Measurements from ENCODE around the gene AADACL3.
"Not testable (repeated sequence)": the region's sequence is repeated elsewhere in the genome, so short reads cannot be mapped to it uniquely, and the experiment has no call there.

AADACL3 gene, protein sequence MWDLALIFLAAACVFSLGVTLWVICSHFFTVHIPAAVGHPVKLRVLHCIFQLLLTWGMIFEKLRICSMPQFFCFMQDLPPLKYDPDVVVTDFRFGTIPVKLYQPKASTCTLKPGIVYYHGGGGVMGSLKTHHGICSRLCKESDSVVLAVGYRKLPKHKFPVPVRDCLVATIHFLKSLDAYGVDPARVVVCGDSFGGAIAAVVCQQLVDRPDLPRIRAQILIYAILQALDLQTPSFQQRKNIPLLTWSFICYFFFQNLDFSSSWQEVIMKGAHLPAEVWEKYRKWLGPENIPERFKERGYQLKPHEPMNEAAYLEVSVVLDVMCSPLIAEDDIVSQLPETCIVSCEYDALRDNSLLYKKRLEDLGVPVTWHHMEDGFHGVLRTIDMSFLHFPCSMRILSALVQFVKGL

DNA sequence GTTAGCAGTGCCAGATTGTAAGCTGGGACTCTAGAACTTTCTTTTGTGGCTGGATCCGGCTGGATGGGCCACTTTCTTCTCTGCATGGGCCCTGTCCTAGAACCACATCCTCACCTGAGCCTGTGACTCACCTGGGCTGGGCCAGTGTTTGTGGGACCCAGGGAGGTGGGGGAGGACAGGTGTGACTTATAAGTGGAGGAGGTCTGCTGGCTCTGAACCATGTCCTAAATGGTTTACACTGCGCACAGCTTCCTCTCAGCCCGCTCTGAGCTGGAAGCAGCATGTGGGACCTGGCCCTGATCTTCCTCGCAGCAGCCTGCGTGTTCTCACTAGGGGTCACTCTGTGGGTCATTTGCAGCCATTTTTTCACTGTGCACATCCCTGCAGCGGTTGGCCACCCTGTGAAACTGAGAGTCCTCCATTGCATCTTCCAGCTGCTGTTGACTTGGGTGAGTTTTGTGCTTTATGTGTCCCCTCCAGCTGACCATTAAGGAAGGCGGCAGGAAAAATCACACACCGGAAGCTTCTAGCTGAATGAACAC lies at the start of gene AADACL3:
TSS of gene AADACL3 (plus strand) at position 215 of the 542 bp plus-strand sequence. CDS start at position 282, 67 bp downstream.
- no peak within 1 kb of the TSS for H3K4me3 ChIP-seq (ENCODE audit: control insufficient read depth, low read depth, low read length)
- no peak for DNase-seq (ENCODE audit: low read depth)
- TF ChIP-seq, protein P1, sequence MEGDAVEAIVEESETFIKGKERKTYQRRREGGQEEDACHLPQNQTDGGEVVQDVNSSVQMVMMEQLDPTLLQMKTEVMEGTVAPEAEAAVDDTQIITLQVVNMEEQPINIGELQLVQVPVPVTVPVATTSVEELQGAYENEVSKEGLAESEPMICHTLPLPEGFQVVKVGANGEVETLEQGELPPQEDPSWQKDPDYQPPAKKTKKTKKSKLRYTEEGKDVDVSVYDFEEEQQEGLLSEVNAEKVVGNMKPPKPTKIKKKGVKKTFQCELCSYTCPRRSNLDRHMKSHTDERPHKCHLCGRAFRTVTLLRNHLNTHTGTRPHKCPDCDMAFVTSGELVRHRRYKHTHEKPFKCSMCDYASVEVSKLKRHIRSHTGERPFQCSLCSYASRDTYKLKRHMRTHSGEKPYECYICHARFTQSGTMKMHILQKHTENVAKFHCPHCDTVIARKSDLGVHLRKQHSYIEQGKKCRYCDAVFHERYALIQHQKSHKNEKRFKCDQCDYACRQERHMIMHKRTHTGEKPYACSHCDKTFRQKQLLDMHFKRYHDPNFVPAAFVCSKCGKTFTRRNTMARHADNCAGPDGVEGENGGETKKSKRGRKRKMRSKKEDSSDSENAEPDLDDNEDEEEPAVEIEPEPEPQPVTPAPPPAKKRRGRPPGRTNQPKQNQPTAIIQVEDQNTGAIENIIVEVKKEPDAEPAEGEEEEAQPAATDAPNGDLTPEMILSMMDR (IDR thresholded peaks at IDR 0.05; ENCODE audit: control insufficient read depth, insufficient read depth, low read depth, low read length, missing control alignments), result no peak

DNA sequence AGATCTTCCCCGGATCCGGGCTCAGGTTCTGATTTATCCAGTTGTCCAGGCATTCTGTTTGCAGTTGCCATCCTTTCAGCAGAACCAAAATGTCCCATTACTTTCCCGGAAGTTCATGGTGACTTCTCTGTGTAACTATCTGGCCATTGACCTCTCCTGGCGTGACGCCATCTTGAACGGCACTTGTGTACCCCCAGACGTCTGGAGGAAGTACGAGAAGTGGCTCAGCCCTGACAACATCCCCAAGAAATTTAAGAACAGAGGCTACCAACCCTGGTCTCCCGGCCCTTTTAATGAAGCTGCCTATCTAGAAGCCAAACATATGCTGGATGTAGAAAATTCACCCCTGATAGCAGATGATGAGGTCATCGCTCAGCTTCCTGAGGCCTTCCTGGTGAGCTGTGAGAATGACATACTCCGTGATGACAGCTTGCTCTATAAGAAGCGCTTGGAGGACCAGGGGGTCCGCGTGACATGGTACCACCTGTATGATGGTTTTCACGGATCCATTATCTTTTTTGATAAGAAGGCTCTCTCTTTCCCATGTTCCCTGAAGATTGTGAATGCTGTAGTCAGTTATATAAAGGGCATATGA lies 49.7 kb upstream of the AADACL3 start:
- H3K4me3 ChIP-seq (ENCODE audit: control insufficient read depth, low read depth, low read length), result no peak overlapping the region
- TF ChIP-seq, protein P1 (IDR thresholded peaks at IDR 0.05; ENCODE audit: control insufficient read depth, insufficient read depth, low read depth, low read length, missing control alignments), result no peak
- no peak for DNase-seq (ENCODE audit: low read depth)

DNA sequence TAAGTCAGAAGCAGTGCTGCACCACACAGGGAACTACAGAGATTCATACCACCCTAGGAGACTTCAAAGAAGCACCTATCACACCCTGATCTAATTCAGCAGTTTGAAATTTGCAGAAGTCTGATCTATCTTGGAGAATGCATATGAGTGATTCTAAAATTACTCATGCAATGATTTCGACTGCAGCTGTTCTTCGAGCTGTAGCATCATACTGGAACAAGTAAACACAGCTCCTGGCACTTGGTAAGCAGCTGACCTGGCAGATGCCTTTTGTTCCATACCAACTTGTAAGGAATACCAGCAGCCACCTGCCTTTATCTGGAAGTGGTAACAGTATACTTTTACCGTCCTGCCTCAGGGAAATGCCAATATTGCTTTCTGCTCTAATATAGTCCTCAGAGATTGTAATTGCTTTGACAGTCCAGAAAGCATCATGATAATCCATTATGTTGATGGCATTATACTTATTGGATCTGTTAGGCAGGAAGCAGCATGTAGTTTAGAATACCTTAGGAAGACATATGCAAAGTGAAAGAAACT lies 46.3 kb upstream of the AADACL3 start:
- no peak for DNase-seq (ENCODE audit: low read depth)
- TF ChIP-seq, protein P1 (IDR thresholded peaks at IDR 0.05; ENCODE audit: control insufficient read depth, insufficient read depth, low read depth, low read length, missing control alignments), result no peak
- H3K4me3 ChIP-seq (ENCODE audit: control insufficient read depth, low read depth, low read length), result no peak overlapping the region

DNA sequence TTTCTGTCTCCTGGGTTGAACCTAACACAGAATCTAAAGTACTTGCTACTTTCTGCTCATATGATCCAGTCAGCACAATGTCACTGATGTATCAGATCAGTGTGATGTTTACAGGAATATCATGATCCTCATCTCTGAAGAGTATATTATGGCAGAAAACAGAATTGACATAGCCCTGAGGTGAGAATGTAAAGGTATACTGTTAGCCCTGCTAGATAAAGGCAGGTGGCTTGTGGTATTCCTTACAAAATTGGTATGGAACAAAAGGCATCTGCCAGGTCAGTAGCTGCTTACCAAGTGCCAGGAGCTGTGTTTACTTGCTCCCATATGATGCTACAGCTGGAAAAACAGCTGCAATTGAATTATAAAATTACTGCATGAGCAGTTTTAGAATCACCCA lies 41.6 kb upstream of the AADACL3 start:
- DNase-seq (ENCODE audit: low read depth), result no peak
- TF ChIP-seq, protein P1 (IDR thresholded peaks at IDR 0.05; ENCODE audit: control insufficient read depth, insufficient read depth, low read depth, low read length, missing control alignments), result no peak
- no peak overlapping the region for H3K4me3 ChIP-seq (ENCODE audit: control insufficient read depth, low read depth, low read length)

DNA sequence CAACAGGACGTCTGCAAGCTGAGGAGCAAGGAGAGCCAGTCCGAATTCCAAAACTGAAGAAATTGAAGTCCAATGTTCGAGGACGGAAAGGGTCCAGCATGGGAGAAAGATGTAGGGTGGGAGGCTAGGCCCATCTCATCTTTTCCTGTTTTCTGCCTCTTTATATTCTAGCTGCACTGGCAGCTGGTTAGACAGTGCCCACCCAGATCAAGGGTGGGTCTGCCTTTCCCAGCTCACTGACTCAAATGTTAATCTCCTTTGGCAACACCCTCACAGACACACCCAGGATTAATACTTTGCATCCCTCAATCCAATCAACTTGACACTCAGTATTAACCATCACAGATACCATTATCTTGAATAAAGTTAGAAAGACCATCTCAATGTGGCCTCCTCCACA lies 39.8 kb upstream of the AADACL3 start:
- DNase-seq (ENCODE audit: low read depth); H3K4me3 ChIP-seq (ENCODE audit: control insufficient read depth, low read depth, low read length): not testable (repeated sequence)

DNA sequence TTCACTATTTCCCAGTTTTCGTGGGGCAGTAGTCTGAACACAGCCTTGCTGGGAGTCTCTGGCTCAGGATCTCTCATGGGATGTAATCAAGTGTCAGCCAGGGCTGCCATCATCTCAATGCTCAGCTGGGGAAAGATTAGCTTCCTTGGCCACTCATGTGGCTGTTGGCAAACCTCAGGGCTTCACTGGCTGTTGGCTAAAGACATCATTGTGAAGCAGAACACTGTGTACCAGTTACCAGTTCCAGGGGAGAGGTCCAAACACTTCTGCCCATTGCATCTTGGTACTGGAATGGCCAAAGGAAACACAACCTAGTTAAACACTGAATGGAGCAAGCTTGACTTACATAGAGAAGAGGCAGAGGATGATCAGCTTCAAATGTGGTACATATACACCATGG lies 38.3 kb upstream of the AADACL3 start:
- H3K4me3 ChIP-seq (ENCODE audit: control insufficient read depth, low read depth, low read length), result no peak overlapping the region
- DNase-seq (ENCODE audit: low read depth), result no peak
- TF ChIP-seq, protein P1 (IDR thresholded peaks at IDR 0.05; ENCODE audit: control insufficient read depth, insufficient read depth, low read depth, low read length, missing control alignments), result no peak

DNA sequence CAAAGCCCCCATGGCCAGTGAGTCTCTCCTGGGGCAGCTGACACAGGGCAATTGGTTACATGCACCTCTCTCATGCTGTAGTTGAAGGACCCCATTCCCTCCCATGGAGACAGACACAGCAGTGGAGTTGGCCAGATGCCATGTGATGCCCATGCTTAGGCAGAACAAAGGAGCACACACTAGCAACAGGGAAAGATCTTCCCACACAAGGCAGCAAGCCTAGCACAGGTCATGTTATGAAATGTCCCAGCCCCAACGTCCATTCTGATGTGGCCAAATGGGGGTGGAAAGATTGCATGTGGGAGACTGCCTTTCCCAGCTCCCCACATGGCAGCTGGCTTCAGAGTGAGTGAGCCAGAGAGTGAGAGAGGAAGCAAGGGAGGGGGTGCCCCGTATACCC lies 37.6 kb upstream of the AADACL3 start:
- H3K4me3 ChIP-seq (ENCODE audit: control insufficient read depth, low read depth, low read length), result no peak overlapping the region
- TF ChIP-seq, protein P1 (IDR thresholded peaks at IDR 0.05; ENCODE audit: control insufficient read depth, insufficient read depth, low read depth, low read length, missing control alignments), result no peak
- DNase-seq (ENCODE audit: low read depth), result no peak
